ENCODE results near the gene LMBRD1. TPM values are rescaled to one million over a fixed set of nuclear protein-coding genes. Genes with fewer than 3 reads are reported as not detected.

LMBRD1 gene
- total RNA-seq, 4 donors from 2014 or later = 65.7 to 110 (median 77.3) TPM

DNA sequence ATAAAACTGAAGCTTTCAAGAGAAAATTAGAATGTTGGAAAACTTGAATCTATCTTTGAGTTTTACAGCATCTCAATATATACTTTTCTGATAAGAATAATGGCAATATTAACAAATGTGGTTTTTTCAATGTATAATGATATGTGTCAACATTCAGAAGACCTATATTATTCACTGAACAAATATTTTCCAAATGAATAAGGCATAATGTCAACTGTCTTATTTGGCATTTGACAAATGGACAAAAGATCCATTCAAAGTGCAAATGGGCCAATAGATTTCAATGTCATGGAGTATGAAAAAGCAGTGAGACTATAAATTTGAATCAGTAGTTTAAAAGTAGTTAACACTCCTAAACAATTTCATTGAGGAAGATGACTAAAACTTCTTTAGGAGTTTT lies 20.9 kb downstream of the LMBRD1 start:
- H3K27ac ChIP-seq = no peak overlapping the region
- no peak for TF ChIP-seq POLR2A (IDR thresholded peaks at IDR 0.05)
- TF ChIP-seq, protein P1, sequence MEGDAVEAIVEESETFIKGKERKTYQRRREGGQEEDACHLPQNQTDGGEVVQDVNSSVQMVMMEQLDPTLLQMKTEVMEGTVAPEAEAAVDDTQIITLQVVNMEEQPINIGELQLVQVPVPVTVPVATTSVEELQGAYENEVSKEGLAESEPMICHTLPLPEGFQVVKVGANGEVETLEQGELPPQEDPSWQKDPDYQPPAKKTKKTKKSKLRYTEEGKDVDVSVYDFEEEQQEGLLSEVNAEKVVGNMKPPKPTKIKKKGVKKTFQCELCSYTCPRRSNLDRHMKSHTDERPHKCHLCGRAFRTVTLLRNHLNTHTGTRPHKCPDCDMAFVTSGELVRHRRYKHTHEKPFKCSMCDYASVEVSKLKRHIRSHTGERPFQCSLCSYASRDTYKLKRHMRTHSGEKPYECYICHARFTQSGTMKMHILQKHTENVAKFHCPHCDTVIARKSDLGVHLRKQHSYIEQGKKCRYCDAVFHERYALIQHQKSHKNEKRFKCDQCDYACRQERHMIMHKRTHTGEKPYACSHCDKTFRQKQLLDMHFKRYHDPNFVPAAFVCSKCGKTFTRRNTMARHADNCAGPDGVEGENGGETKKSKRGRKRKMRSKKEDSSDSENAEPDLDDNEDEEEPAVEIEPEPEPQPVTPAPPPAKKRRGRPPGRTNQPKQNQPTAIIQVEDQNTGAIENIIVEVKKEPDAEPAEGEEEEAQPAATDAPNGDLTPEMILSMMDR (IDR thresholded peaks at IDR 0.05) = no peak
- no peak for TF ChIP-seq EP300 (IDR thresholded peaks at IDR 0.05)
- no peak overlapping the region for H3K4me3 ChIP-seq
- no peaks in the 10 kb centered on the region for H3K9me3 ChIP-seq
- peaks cover 0 to 34% (median 0%) of the 10 kb centered on the region in 3 donors for H3K36me3 ChIP-seq
- H3K27me3 ChIP-seq = no peaks in the 10 kb centered on the region
- H3K4me1 ChIP-seq = peaks cover 0 to 7% (median 0%) of the 10 kb centered on the region in 4 donors
- no peak for DNase-seq (ENCODE audit: low spot score in 2 of 2)

DNA sequence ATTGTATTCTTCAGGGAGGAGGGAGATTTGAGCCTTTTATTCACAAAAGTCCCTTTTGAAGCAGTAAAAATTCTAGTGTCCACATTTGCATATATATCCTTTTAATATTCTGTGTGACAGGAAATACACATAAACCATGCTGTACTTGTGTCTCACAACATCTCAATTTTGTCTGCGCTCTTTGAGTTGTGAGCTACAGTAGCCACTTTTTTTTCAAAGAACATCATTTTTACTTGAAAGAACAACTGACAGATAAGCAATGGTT lies 21.3 kb downstream of the LMBRD1 start:
- no peak overlapping the region for H3K4me3 ChIP-seq
- DNase-seq (ENCODE audit: low spot score in 2 of 2) = no peak
- no peak overlapping the region for H3K27ac ChIP-seq
- H3K27me3 ChIP-seq = no peaks in the 10 kb centered on the region
- no peak for TF ChIP-seq POLR2A (IDR thresholded peaks at IDR 0.05)
- TF ChIP-seq, protein P1 (IDR thresholded peaks at IDR 0.05) = no peak
- no peak for TF ChIP-seq EP300 (IDR thresholded peaks at IDR 0.05)
- no peaks in the 10 kb centered on the region for H3K9me3 ChIP-seq
- WGBS, 2 donors = 88 to 92% methylated on average over 1 of the region's 1 CpG
- peaks cover 0 to 9% (median 0%) of the 10 kb centered on the region in 4 donors for H3K4me1 ChIP-seq
- peaks cover 0 to 36% (median 0%) of the 10 kb centered on the region in 3 donors for H3K36me3 ChIP-seq

DNA sequence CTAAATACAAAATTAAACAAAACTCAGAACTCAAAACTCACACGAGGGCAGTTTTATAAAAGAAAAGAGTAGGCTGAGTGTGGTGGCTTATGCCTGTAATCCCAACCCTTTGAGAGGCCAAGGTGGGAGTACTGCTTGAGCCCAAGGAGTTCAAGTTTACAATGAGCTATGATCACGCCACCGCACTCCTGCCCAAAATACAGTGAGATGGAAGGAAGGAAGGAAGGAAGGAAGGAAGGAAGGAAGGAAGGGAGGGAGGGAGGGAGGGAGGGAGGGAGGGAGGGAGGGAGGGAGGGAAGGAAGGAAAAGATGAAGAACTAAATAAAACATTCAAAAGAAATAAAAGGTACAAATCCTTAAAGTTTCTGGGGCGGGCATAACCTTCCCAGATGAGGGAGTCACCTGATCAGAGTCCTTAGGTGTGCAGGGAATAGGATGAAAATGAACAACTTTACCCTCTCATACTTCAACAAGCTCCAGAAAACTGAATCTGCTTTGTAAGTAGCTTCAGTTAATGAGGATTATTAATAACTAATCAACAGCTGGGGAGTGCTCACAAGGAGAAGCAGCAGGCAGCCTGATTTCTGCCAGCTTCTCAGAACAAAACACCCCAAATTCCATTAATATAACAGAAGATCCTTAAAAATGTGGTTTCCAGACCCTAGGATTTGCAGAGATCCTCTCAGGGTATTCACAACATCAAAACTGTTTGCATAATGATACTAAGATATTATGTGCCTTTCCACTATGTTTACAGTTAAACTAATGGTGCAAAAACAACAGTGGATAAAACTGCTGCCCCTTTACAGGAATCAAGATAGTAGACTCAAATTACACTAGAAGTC lies 21.8 kb downstream of the LMBRD1 start:
- H3K27me3 ChIP-seq = no peaks in the 10 kb centered on the region
- H3K4me3 ChIP-seq = no peak overlapping the region
- DNase-seq (ENCODE audit: low spot score in 2 of 2) = no peak
- H3K9me3 ChIP-seq = no peaks in the 10 kb centered on the region
- H3K4me1 ChIP-seq = peaks cover 0 to 9% (median 0%) of the 10 kb centered on the region in 4 donors
- peaks cover 0 to 33% (median 0%) of the 10 kb centered on the region in 3 donors for H3K36me3 ChIP-seq
- H3K27ac ChIP-seq = no peak overlapping the region
- TF ChIP-seq, protein P1 (IDR thresholded peaks at IDR 0.05) = no peak
- TF ChIP-seq EP300 (IDR thresholded peaks at IDR 0.05) = no peak
- TF ChIP-seq POLR2A (IDR thresholded peaks at IDR 0.05) = no peak
- 94 to 99% methylated on average over 4 of the region's 4 CpGs for WGBS, 2 donors

DNA sequence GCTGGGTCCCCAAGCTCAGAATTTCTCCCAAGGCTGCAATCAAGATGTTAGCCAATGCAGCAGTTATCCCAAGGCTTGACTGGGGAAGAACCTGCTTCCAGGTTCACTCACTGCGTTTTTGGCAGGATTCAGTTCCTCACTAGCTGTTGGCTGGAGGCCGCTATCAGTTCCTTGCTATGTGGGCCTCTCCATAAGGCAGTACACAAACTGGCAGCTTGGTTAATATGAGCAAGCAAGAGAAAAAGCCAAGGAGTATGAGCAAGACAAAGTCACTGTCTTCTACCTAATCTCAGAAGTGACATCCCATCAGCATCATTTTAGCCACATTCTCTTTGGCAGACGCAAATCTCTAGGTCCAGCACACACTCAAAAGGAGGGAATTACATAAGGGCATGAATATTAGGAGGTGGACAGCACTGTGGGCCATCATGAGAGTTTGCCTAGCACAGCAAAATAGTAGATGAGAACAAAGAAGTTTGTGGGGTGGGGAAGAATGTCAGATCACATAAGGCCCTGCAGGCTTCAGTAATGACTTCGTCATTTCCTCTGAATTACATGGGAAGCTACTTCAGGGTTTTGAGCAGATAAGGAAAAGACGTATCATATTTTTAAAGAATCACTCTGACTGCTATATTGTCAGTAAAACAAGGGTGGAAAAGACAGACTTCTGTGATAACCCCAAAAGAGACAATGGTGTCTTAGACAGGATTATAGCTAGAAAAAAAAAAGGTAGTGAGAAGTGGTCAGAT lies 25.5 kb downstream of the LMBRD1 start:
- H3K27me3 ChIP-seq = no peaks in the 10 kb centered on the region
- peaks cover 0 to 14% (median 0%) of the 10 kb centered on the region in 4 donors for H3K4me1 ChIP-seq
- no peaks in the 10 kb centered on the region for H3K9me3 ChIP-seq
- TF ChIP-seq EP300 (IDR thresholded peaks at IDR 0.05) (no peak), POLR2A (IDR thresholded peaks at IDR 0.05) (no peak)
- TF ChIP-seq, protein P1 (IDR thresholded peaks at IDR 0.05) = no peak
- 88 to 97% methylated on average over 5 of the region's 5 CpGs for WGBS, 2 donors
- peaks cover 0 to 25% (median 0%) of the 10 kb centered on the region in 3 donors for H3K36me3 ChIP-seq
- no peak overlapping the region for H3K27ac ChIP-seq
- DNase-seq (ENCODE audit: low spot score in 2 of 2) = no peak
- H3K4me3 ChIP-seq = no peak overlapping the region

DNA sequence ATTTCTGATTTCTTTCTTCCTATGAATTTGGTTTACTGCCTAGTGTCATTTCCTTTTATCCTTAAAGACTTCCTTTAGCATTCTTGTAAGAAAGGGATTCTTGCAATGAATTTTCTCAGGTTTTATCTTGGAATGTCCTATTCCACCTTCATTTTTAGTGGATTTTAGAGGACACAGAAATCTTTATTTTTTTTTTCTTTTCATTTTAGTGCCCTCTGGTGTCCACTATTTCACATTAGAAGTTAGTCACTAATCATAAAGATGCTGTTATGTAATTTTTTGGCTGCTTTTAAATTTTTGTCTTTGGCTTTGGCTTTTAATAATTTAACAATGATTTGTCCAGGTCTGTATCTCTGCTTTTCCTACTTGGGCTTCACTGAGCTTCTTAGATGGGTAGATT lies 28.1 kb downstream of the LMBRD1 start:
- no peaks in the 10 kb centered on the region for H3K27me3 ChIP-seq
- TF ChIP-seq, protein P1 (IDR thresholded peaks at IDR 0.05) = no peak
- no peak for TF ChIP-seq POLR2A (IDR thresholded peaks at IDR 0.05)
- no peak for TF ChIP-seq EP300 (IDR thresholded peaks at IDR 0.05)
- peaks cover 0 to 21% (median 0%) of the 10 kb centered on the region in 3 donors for H3K36me3 ChIP-seq
- no peak for DNase-seq (ENCODE audit: low spot score in 2 of 2)
- peaks cover 0 to 8% (median 0%) of the 10 kb centered on the region in 4 donors for H3K4me1 ChIP-seq
- no peak overlapping the region for H3K27ac ChIP-seq
- no peak overlapping the region for H3K4me3 ChIP-seq
- no peaks in the 10 kb centered on the region for H3K9me3 ChIP-seq

All from tibial nerve (tissue), 4 donors.